Activated CD4-positive, alpha-beta T cell treated with anti-CD3 and anti-CD28 coated beads, Interleukin-2, amount 10 ng/mL, durations not matched to agents 7 days and 5 days (primary cell): Measurements from ENCODE around the gene KLHL15. TPM values are rescaled to one million over a fixed set of nuclear protein-coding genes. Genes with fewer than 3 reads are reported as not detected.
"Not testable (repeated sequence)": the region's sequence is repeated elsewhere in the genome, so short reads cannot be mapped to it uniquely, and the experiment has no call there.

ENCODE experiments used
- CTCF ChIA-PET: fragments of 350-600 bp; sonication (Branson Sonifier 250); formaldehyde crosslinking; loops from one replicate; lab custom pipeline; 2021; ENCODE audit warnings: antibody characterized with exemption; lab: Charles Lee
- POLR2A ChIA-PET: fragments of 350-600 bp; sonication (Branson Sonifier 250); formaldehyde crosslinking; loops from one replicate; lab custom pipeline; 2021; ENCODE audit warnings: antibody characterized with exemption; lab: Charles Lee
- DNase-seq: peaks from one replicate; pipeline ENCODE4 v3.0.0-alpha.2; 2020
- H3K27ac Mint-ChIP-seq: one replicate; pipeline ENCODE4 v1.8.0; 2021; ENCODE audit warnings: mild to moderate bottlenecking, moderate library complexity, mixed read lengths
- H3K27me3 Mint-ChIP-seq: one replicate; pipeline ENCODE4 v1.8.0; 2021; ENCODE audit warnings: mixed read lengths
- H3K36me3 Mint-ChIP-seq: one replicate; pipeline ENCODE4 v1.8.0; 2021; ENCODE audit warnings: low read depth, mixed read lengths
- H3K4me1 Mint-ChIP-seq: one replicate; pipeline ENCODE4 v1.8.0; 2021; ENCODE audit warnings: mixed read lengths
- H3K4me3 Mint-ChIP-seq: one replicate; pipeline ENCODE4 v1.8.0; 2021; ENCODE audit warnings: mild to moderate bottlenecking, moderate library complexity, mixed read lengths
- H3K9me3 Mint-ChIP-seq: one replicate; pipeline ENCODE4 v1.8.0; 2021; ENCODE audit warnings: mixed read lengths
- total RNA-seq, 2 experiments: library from RNA; stranded (reverse); gene quantifications; one replicate each; pipeline ENCODE4 v1.2.3, GENCODE V29; 2021

Gene KLHL15
- total RNA-seq, 2 experiments from 2014 or later: 8.6 to 9.6 TPM

- DNase-seq: no peak
- ChIA-PET CTCF (no interaction called here), POLR2A (no interaction called here)
- Mint-ChIP-seq H3K36me3 (peaks cover 10% of the 10 kb centered on the region), H3K9me3 (no peaks in the 10 kb centered on the region), H3K27me3 (no peaks in the 10 kb centered on the region), H3K27ac (no peak overlapping the region), H3K4me1 (no peaks in the 10 kb centered on the region), H3K4me3 (no peak overlapping the region)
These were observed 48.5 kb downstream of the KLHL15 start for GRCh38 chrX:23978491-23978890.

- H3K4me3 Mint-ChIP-seq, H3K36me3 Mint-ChIP-seq, POLR2A ChIA-PET, H3K9me3 Mint-ChIP-seq, H3K27ac Mint-ChIP-seq, H3K27me3 Mint-ChIP-seq, DNase-seq, H3K4me1 Mint-ChIP-seq: not testable (repeated sequence)
- CTCF ChIA-PET: interaction anchor here (1.3 kb wide), 1 partner anchor 27 kb away, joined by 3 read pairs; no protein-coding TSS in a partner anchor
These were observed 61.4 kb downstream of the KLHL15 start for GRCh38 chrX:23965630-23966029.

DNA sequence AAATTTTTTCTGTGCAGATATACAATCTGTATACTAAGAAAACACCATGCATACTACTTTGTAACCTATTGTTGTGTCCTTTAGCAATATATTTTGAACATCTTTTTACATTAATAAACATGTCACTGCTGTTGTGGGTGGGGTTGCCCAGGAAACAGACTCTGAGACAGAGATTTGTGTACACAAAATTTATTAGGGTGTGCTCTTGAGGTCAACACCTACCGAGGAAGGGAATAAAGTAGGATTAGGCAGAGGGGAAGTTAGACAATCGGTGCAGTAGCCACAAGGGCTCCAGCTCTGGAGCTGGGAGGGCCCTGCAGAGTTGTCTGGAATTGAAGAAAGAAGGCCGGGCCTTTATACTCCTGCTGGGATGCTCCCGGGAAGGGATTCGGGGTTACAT lies 62.8 kb downstream of the KLHL15 start:
- H3K4me3 Mint-ChIP-seq: no peak overlapping the region
- H3K4me1 Mint-ChIP-seq: peaks cover 12% of the 10 kb centered on the region
- H3K9me3 Mint-ChIP-seq: no peaks in the 10 kb centered on the region
- DNase-seq: no peak
- H3K27ac Mint-ChIP-seq: no peak overlapping the region
- POLR2A ChIA-PET: no interaction called here
- H3K27me3 Mint-ChIP-seq: no peaks in the 10 kb centered on the region
- CTCF ChIA-PET: interaction anchor here (1.3 kb wide), 1 partner anchor 26 kb away, joined by 3 read pairs; no protein-coding TSS in a partner anchor
- H3K36me3 Mint-ChIP-seq: no peaks in the 10 kb centered on the region

DNA sequence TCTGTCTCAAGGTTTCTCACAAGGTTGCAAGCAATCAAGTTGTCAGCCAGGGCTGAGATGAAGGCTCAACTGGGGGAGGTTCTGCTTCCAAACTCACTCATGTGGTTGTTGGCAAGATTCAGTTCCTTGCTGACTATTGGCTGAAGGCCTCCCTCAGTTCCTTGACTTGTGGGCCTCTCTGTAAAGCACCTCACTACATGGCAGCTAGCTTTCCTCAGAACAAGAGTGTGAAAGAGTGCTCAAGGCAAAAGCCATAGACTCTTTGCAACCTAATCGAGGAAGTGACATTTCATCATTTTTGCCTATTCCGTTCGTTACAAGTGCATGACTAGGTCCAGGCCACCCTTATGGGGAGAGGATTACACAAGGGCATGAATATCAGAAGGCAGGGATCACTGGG lies 67.2 kb downstream of the KLHL15 start:
- DNase-seq: peak; percentile 7
- CTCF ChIA-PET: interaction anchor here (0.6 kb wide), 1 partner anchor 419 kb away, joined by 4 read pairs; no protein-coding TSS in a partner anchor

GRCh38 chrX:23954396-23954795 lies 72.6 kb downstream of the KLHL15 start:
- DNase-seq: no peak
- CTCF ChIA-PET: interaction anchor here (0.6 to 2.7 kb wide), 2 partner anchors 20 to 100 kb away, joined by 3 to 11 read pairs; partner anchors contain the start of gene EIF2S3
- Mint-ChIP-seq H3K36me3 (no peaks in the 10 kb centered on the region), H3K4me3 (no peak overlapping the region), H3K4me1 (peaks cover 21% of the 10 kb centered on the region), H3K9me3 (no peaks in the 10 kb centered on the region), H3K27me3 (no peaks in the 10 kb centered on the region), H3K27ac (peak overlapping the region; percentile 94)
- POLR2A ChIA-PET: no interaction called here

More for the DNA sequence above, 67.2 kb downstream of the KLHL15 start:
- Mint-ChIP-seq H3K36me3 (no peaks in the 10 kb centered on the region), H3K4me1 (peaks cover 14% of the 10 kb centered on the region), H3K27me3 (no peaks in the 10 kb centered on the region), H3K27ac (peak overlapping the region; percentile 55), H3K9me3 (no peaks in the 10 kb centered on the region), H3K4me3 (no peak overlapping the region)
- POLR2A ChIA-PET: no interaction called here

GRCh38 chrX:23953908-23954269 lies 73.1 kb downstream of the KLHL15 start:
- H3K4me3 Mint-ChIP-seq: peak overlapping the region; percentile 79
- POLR2A ChIA-PET: no interaction called here
- H3K9me3 Mint-ChIP-seq: no peaks in the 10 kb centered on the region
- CTCF ChIA-PET: interaction anchor here (0.6 to 2.7 kb wide), 2 partner anchors 21 to 100 kb away, joined by 3 to 11 read pairs; partner anchors contain the start of gene EIF2S3
- H3K27me3 Mint-ChIP-seq: no peaks in the 10 kb centered on the region
- H3K4me1 Mint-ChIP-seq: peaks cover 19% of the 10 kb centered on the region
- peak; percentile 15 for DNase-seq
- H3K36me3 Mint-ChIP-seq: no peaks in the 10 kb centered on the region
- peak overlapping the region; percentile 94 for H3K27ac Mint-ChIP-seq

DNA sequence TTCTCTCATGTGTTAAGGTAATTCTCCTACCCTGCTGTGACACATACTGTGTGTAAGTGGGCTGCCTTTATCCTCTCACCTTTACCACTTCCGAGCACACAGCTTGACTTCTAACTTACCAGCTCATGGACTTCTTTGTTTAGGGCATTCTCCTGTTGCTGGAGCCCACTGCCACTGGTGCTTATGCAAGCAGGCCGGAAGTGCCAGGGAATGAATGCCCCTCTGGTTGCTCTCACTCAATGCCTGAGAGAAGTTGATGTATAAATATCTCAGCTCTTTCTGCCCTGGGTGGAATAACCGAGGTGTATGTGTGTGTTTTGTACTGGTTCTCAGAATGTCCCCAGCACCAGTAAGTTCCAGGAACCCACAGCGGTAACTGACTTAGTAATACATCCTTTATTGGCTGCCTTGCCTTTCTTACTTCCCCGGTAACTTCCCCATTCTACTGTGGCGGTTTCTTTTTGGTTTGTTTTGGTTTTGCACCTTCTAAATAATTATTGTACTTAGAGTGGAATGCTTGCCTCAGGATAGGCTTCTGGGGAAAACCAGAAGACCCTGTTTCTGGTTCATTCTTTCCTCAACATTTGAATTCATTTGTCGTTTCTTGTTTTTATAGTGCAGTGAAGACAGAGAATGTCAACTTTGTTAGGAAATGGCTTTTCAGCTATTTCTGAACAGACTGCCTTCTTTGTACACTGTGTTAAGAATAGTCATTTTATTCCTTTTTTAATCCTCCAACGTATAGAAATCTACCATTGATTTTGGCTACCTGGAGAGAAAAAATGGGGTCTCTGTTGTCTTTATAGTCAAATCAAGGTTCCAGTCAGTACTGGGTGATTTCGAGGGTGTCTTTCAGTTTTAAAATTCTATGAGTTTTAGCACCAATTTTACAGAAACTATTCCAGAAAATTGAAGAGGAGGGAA lies 73.7 kb downstream of the KLHL15 start:
- ChIA-PET CTCF (interaction anchor here (0.6 to 2.7 kb wide), 2 partner anchors 101 to 255 kb away, joined by 4 to 11 read pairs; partner anchors contain the start of gene EIF2S3), POLR2A (no interaction called here)
- no peaks in the 10 kb centered on the region for H3K9me3 Mint-ChIP-seq

GRCh38 chrX:23952391-23952790 lies 74.6 kb downstream of the KLHL15 start:
- peak overlapping the region; percentile 79 for H3K4me3 Mint-ChIP-seq
- peak overlapping the region; percentile 94 for H3K27ac Mint-ChIP-seq
- H3K4me1 Mint-ChIP-seq: peaks cover 19% of the 10 kb centered on the region
- POLR2A ChIA-PET: no interaction called here
- no peaks in the 10 kb centered on the region for H3K36me3 Mint-ChIP-seq
- no peaks in the 10 kb centered on the region for H3K27me3 Mint-ChIP-seq
- DNase-seq: no peak
- H3K9me3 Mint-ChIP-seq: no peaks in the 10 kb centered on the region
- CTCF ChIA-PET: interaction anchor here (0.6 kb wide), 1 partner anchor 254 kb away, joined by 4 read pairs; no protein-coding TSS in a partner anchor

More for the DNA sequence above, 73.7 kb downstream of the KLHL15 start:
- DNase-seq: peak; percentile 59
- Mint-ChIP-seq H3K4me1 (peaks cover 19% of the 10 kb centered on the region), H3K36me3 (no peaks in the 10 kb centered on the region), H3K27me3 (no peaks in the 10 kb centered on the region), H3K4me3 (peak overlapping the region; percentile 79), H3K27ac (peak overlapping the region; percentile 94)

DNA sequence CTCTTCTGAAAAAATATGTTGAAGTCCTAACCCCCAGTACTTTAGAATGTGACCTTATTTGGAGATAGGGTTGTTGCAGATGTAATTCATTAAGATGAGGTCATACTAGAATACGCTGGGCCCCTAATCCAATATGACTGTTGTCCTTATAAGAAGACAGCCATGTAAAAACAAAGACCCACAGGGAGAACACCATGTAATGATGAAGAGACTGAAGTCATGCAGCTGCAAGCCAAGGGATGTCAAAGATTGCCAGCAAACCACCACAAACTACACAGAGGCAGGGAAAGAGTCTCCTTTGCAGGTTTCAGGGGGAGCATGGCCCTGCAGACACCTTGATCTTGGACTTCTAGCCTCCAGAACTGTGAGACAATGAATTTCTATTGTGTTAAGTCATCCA lies 81.8 kb downstream of the KLHL15 start:
- no peak for DNase-seq
- Mint-ChIP-seq H3K27me3 (no peaks in the 10 kb centered on the region), H3K4me3 (no peak overlapping the region), H3K36me3 (peaks cover 8% of the 10 kb centered on the region), H3K27ac (no peak overlapping the region), H3K4me1 (no peaks in the 10 kb centered on the region), H3K9me3 (no peaks in the 10 kb centered on the region)
- CTCF ChIA-PET: interaction anchor here (0.6 kb wide), 1 partner anchor 174 kb away, joined by 3 read pairs; no protein-coding TSS in a partner anchor
- POLR2A ChIA-PET: no interaction called here

- peaks cover 8% of the 10 kb centered on the region for H3K36me3 Mint-ChIP-seq
- no peaks in the 10 kb centered on the region for H3K9me3 Mint-ChIP-seq
- CTCF ChIA-PET: interaction anchor here (0.6 kb wide), 1 partner anchor 271 kb away, joined by 4 read pairs; no protein-coding TSS in a partner anchor
- H3K27ac Mint-ChIP-seq: no peak overlapping the region
- no peaks in the 10 kb centered on the region for H3K4me1 Mint-ChIP-seq
- POLR2A ChIA-PET: no interaction called here
- no peak overlapping the region for H3K4me3 Mint-ChIP-seq
- H3K27me3 Mint-ChIP-seq: no peaks in the 10 kb centered on the region
- DNase-seq: no peak
These were observed 82.8 kb downstream of the KLHL15 start for GRCh38 chrX:23944234-23944633.

- no peak overlapping the region for H3K4me3 Mint-ChIP-seq
- ChIA-PET CTCF (interaction anchor here (1.3 to 1.5 kb wide), 2 partner anchors 26 to 37 kb away, joined by 3 read pairs; no protein-coding TSS in a partner anchor), POLR2A (no interaction called here)
- no peaks in the 10 kb centered on the region for H3K4me1 Mint-ChIP-seq
- H3K9me3 Mint-ChIP-seq: no peaks in the 10 kb centered on the region
- H3K27ac Mint-ChIP-seq: no peak overlapping the region
- H3K27me3 Mint-ChIP-seq: no peaks in the 10 kb centered on the region
- peaks cover 2% of the 10 kb centered on the region for H3K36me3 Mint-ChIP-seq
- no peak for DNase-seq
These were observed 87.8 kb downstream of the KLHL15 start for GRCh38 chrX:23939203-23939602.

DNA sequence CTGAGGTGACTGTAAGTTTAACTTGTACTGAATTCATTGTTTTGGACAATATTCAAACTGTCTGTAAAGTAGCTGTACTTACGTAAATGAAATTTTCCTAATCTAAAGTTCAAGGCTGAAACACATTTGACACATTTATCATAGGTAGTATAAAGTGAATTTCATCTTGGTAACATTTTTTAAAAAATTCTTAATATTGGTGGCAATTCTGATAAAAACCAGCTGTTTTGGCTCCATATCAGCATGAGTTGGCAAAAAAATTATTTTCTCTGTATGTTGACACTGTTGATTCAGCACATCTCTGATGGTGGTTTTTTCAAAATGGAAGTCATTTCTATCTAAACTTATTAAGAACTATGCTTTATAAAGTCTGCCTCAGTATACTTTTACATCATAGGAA lies 88.3 kb downstream of the KLHL15 start:
- Mint-ChIP-seq H3K27me3 (no peaks in the 10 kb centered on the region), H3K9me3 (no peaks in the 10 kb centered on the region), H3K27ac (no peak overlapping the region), H3K4me1 (no peaks in the 10 kb centered on the region), H3K36me3 (peaks cover 2% of the 10 kb centered on the region), H3K4me3 (no peak overlapping the region)
- POLR2A ChIA-PET: no interaction called here
- CTCF ChIA-PET: interaction anchor here (1.3 kb wide), 1 partner anchor 26 kb away, joined by 3 read pairs; no protein-coding TSS in a partner anchor
- DNase-seq: no peak

GRCh38 chrX:23937100-23937499 lies 89.9 kb downstream of the KLHL15 start:
- no peaks in the 10 kb centered on the region for H3K27me3 Mint-ChIP-seq
- DNase-seq: no peak
- POLR2A ChIA-PET: no interaction called here
- no peaks in the 10 kb centered on the region for H3K36me3 Mint-ChIP-seq
- no peaks in the 10 kb centered on the region for H3K9me3 Mint-ChIP-seq
- no peak overlapping the region for H3K4me3 Mint-ChIP-seq
- CTCF ChIA-PET: no interaction called here
- H3K4me1 Mint-ChIP-seq: peaks cover 4% of the 10 kb centered on the region
- no peak overlapping the region for H3K27ac Mint-ChIP-seq
